DMS79 treated with DMSO at 0.1 percent for 48 hours (cell line): ENCODE results near the gene ZNF526.
"Not testable (repeated sequence)": the region's sequence is repeated elsewhere in the genome, so short reads cannot be mapped to it uniquely, and the experiment has no call there.

Source experiments
- DNase-seq: peaks from one replicate; lab custom pipeline; 2025; lab: John Stamatoyannopoulos, UW

The ZNF526 gene

DNA sequence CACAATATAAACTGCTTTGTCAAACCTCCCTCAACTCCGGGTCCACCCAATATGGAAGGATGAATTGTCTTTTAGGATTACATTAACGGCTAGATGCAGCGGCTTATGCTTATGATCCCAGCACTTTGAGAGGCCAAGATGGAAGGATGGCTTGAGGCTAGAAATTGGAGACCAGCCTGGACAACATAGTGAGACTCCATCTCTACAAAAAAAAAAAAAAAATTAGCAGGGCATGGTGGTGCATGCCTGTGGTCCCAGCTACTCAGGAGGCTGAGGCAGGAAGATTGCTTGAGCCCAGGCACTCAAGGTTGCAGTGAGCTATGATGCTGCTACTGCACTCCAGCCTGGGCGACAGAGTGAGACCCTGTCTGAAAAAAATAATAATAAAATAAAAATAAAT, 46.0 kb downstream of the ZNF526 start:
- DNase-seq = not testable (repeated sequence)

DNA sequence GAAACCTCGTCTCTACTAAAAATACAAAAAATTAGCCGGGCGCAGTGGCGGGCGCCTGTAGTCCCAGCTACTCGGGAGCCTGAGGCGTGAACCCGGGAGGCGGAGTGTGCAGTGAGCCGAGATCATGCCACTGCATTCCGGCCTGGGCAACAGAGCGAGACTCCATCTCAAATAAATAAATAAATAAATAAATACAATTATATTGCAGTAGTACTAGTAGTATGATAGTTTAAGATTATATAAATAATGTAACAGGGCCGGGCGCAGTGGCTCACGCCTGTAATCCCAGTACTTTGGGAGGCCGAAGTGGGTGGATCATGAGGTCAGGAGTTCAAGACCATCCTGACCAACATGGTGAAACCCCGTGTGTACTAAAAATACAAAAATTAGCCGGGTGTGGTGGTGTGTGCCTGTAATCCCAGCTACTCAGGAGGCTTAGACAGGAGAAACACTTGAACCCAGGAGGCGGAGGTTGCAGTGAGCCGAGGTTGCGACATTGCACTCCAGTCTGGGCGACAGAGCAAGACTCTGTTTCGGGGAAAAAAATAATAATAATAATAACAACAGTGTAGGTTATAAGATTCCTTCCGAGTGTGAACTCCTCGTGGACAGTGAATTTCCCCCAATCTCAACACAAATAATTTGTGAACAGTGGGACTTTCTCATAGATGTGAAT, 47.0 kb downstream of the ZNF526 start:
- not testable (repeated sequence) for DNase-seq

DNA sequence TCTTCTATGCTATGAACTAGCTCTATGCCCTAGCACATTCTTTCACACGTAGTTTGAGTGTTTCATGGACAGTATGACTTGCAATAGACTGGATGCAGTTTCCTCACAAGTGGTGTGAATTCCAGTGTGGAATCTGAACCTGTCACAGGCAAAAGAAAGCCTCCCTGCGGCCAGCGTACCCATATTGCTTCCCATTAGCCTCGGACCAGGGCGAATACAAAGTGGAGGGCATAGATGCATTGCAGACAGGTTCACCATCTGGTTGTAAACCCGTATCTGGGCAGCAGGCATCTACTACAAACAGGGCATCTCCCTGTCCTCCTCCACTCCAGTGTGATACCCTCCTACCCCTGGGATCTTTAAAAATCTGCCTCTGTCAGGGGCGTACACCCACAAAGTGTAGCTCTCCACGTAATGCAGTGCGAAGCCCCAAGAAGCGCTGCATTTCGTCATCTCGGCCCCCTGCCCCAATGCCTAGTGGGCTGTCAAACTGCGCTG, 47.6 kb downstream of the ZNF526 start:
- DNase-seq = peak; percentile 20

DNA sequence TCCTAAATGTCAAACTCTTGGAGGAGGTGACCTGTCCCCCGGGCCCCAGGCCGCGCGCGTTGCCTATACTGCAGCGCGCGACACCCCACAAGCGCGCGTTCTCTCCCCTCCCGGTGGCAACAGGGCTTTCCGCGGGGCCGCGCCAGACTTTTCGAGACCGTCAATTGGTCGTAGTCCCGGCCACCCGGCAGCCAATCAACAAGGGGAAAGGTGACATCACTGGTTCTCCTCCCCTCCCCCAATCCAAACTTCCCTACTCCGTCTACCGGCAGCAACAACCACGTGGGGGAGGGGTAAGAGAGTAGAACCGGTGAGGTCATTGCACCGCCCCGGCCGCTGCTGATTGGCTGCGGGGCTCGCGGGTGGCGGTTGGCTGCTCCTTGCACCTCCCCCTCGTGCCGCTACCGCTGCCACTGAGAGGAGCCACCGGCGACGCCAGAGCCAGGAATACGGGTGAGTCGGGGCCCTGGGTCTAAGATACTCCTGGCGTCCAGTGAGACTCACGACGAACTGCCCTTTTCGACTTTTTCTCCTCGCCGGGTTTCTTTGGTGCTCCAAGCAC, 48.1 kb downstream of the ZNF526 start:
- peak; percentile 99 for DNase-seq

DNA sequence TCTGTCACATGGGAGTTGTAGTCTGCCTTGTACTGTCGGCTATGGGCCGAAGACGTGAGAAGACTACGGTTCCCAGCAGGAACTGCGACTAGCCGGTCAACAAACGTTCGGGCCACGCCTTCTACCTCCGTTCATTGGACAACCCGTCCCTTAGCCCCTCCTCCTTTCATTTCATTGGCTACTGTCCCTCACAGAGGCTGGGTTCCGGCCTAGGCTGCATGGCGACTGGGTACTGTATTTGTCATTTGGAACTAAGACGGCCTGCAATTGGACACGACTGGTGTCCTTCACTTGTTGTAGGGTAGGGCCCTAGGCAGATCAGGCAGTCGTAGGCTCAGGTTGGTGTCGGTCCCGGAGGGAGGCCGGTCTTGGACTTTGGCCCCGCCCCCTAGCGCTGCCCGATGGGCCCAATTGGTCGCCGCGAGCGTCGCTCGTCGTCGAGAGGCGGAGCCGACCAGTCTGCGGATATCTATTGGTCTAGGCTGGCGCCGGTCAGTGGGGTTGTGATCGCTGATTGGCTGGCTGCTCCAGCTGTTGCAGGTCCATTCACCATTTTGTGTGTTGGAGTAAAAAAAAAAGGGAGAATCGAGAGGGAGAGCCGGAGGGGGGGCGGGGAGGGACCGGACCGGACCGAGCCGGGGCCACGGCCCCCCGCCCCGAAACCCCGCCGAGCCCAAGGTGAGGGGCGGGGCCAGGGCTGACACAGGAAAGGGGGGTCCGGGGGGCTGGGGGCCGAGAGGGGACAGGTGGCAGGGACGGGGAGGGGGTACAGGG, 48.8 kb downstream of the ZNF526 start, which contains the start of gene CIC:
Gene CIC, plus strand, starts transcription at position 549 of the 774 bp plus-strand sequence. CDS start 2,532 bp downstream, outside the sequence.
- peak; percentile 100 for DNase-seq

DNA sequence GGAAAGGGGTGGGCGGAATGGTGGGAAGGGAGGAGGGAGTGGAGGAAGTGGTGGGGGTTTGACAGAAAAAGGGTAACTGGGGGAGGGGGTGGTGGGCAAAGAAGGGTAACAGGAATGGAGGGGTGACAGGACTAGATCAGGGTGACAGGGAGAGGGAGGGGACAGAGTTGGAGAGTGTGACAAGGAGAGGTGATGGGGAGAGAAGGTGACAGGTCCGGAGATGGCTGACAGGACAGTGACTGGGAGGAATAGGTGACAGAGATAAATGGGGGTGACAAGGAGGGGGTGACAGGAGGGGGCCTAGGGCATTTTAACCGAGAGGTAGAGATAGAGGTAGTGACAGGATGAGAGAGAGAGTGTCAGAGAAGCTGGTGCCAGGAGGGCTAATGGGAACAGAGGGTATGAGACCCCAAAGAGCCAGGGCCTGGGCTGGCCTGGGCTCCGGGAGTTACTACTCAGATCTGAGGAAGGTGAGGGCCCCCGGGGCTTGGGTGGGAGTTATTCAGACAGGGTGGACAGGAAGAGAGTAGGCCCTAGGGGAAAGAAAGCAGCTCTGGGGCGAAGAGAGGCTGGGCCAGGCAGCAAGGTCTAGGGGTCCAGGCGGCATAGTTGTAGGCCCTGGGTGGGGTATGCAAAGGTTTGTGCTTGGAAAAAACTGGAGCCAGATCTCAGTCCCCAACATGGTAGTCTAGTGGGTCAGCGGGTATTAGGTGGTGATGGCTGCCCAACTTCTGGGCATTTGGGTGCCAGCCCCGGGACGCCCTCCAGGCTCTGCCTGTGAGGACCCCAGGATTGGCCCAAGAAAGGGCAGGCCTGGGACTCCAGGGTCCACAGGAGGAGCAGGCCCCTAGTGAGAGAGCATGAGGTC, 49.6 kb downstream of the ZNF526 start:
- DNase-seq = no peak

DNA sequence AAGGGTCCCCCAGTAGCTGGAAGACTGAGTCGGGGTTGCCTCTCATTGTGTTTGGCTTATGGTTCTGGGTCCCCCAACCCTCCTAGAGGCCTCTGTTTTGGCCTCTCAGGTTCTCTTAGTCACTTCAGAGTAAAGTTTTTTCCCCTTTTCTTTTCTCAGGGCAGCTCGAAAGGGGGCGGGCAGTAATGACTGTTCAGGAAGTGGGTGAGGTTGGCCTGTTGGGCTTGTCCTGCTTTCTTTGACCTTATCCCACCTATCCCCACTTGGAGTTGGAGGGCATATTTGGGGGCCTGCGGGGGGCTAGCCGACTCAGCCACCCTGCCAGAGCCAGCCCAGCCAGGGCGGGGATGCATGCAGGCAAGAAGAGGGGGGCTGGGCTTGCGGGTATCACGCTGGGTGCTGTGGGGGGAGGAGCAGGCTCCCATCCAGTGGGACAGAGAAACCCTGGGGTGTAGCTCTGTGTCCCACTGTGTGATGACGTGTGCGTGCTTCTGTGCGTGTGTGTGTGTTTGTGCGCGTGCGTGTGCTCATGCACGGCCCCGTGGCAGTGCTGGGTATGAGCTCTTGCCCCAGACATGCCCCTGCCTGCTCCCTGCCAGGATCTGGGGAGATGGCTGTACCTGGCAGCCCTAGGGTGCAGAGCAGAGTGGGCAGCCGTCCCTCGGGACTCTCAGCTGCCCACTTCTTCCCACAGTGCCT, 50.4 kb downstream of the ZNF526 start:
- peak; percentile 31 for DNase-seq

DNA sequence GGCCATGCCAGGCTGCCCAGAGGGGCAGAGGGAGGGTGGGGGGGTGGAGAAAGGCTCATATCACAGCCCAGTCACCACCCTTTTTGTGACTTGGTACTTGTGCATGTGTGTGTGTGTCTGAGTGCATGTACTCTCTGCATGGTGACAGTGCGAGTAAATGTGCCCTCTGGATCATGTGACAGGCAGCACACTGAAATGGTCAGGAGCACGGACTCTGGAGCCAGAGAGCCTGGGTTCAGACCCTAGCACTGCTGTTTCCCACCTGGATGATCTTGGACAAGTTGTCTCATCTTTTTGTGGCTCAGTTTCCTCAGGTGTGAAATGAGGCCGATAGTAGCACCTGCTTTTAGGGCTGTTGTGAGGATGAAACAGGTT, 50.9 kb downstream of the ZNF526 start:
- DNase-seq = no peak

DNA sequence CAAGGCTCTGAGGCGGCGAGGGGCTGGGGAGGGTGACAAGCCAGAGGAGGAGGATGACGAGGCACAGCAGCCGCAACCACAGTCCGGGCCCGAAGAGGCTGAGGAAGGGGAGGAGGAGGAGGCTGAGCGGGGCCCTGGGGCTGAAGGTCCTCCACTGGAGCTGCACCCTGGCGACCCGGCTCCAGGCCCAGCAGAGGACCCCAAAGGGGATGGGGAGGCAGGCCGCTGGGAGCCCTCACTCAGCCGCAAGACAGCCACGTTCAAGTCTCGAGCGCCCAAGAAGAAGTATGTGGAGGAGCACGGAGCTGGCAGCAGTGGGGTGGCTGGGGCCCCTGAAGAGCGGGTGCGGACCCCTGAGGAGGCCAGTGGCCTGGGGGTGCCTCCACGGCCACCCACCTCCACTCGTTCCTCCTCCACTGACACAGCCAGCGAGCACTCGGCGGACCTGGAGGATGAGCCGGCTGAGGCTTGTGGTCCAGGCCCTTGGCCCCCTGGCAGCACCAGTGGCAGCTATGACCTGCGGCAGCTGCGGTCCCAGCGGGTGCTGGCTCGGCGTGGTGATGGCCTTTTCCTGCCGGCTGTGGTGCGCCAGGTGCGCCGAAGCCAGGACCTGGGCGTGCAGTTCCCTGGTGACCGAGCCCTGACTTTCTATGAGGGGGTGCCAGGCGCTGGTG, 51.9 kb downstream of the ZNF526 start:
- no peak for DNase-seq

DNA sequence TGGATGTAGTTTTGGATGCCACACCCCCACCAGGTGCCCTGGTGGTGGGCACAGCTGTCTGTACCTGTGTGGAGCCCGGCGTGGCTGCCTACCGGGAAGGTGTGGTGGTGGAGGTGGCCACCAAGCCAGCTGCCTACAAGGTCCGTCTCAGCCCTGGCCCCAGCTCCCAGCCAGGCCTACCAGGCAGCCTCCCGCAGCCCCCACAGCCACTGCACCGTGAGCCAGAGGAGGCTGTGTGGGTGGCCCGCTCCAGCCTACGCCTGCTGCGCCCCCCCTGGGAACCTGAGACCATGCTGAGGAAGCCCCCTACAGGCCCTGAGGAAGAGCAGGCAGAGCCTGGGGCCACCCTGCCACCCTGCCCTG, 52.4 kb downstream of the ZNF526 start:
- DNase-seq = no peak

DNA sequence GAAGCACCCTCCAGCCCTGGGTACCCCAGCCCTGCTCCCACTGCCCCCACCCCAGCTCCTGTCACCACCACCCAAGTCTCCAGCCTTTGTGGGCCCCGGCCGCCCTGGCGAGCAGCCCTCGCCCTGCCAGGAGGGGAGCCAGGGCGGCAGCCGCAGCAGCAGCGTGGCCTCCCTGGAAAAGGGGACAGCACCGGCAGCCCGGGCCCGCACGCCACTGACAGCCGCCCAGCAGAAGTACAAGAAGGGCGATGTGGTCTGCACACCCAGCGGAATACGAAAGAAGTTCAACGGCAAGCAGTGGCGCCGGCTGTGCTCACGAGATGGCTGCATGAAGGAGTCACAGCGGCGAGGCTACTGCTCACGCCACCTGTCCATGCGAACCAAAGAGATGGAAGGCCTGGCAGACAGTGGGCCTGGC, 52.9 kb downstream of the ZNF526 start:
- DNase-seq = no peak

DNA sequence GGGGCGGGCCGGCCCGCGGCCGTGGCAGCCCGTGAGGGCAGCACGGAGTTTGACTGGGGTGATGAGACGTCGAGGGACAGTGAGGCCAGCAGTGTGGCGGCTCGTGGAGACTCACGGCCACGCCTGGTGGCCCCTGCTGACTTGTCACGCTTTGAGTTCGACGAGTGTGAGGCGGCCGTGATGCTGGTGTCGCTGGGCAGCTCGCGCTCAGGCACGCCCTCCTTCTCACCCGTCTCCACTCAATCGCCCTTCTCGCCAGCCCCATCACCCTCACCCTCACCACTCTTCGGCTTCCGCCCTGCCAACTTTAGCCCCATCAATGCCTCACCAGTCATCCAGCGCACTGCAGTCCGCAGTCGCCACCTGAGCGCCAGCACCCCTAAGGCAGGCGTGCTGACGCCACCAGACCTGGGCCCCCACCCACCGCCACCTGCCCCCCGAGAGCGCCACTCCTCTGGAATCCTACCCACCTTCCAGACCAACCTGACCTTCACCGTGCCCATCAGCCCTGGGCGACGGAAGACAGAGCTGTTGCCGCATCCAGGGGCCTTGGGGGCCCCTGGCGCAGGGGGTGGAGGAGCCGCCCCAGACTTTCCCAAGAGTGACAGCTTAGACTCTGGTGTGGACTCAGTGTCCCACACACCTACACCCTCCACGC, 53.4 kb downstream of the ZNF526 start:
- DNase-seq = no peak

DNA sequence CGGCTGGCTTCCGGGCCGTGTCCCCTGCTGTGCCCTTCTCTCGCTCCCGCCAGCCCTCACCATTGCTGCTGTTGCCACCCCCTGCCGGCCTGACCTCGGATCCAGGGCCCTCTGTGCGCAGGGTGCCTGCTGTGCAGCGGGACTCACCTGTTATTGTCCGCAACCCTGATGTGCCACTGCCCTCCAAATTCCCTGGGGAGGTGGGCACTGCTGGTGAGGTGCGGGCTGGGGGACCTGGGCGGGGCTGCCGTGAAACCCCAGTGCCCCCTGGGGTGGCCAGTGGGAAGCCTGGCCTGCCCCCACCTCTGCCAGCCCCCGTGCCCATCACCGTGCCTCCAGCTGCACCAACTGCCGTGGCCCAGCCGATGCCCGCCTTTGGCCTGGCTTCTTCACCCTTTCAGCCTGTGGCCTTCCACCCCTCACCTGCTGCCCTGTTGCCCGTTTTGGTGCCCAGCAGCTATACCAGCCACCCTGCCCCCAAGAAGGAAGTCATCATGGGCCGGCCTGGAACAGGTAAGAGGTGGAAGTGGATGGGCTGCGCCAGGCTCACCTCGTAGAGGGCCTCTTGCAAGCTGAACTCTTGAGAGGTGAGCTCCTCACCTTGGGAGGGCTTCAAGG, 54.1 kb downstream of the ZNF526 start:
- DNase-seq = no peak

DNA sequence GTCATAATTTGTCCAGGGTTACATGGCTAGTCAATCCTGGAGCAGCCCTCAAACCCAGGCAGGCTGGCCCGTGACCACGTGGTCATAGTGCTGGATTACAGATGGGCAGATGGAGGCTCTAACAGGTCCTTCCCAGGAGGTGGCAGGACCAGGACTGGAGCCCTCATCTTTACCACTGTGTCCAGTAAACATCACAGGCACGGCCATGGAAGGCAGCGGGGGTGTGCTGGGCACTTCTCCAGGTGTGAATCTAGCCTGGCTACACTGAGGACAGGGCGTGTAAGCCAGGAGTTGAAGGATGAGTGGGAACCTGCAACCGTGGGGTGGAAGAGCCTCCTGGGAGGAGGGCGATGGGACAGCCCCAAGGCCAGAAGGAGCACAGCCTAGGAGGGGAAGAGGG, 55.0 kb downstream of the ZNF526 start:
- DNase-seq = no peak

DNA sequence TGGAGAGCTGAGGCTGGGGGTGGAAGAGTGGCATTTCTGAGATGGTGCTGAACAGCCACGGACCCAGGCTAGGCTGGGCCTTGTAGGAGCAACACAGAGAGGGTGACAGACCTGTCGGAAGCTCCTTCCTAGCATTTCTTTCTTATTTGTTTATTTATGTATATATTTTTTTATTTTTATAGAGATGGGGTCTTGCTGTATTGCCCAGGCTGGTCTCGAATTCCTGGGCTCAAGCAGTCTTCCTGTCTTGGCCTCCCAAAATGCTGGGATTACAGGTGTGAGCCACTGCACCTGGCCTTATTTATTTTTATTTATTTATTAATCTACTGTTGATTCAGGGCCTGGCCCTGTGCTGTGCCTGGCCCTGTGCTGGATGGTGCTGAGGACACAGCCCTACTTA, 55.4 kb downstream of the ZNF526 start:
- no peak for DNase-seq

DNA sequence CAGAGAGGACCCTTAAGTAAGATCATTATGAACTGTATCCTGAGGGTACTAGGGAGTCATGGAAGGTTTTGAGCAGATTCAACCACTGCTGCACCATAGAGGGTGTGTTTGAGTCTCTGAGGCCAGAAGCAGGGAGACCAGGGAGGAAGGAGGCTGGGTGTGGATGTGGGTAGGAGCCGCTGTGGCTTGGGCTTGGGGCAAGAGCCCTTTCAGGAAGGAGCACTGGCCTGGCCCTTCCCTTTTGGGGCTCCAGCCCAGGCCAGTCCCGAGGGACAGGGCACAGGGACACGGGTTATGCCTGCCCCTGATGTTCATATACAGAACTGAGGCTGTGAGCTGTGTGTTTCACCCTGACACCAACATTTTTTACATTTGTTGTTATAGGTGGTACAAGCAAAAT, 56.2 kb downstream of the ZNF526 start:
- DNase-seq = no peak

DNA sequence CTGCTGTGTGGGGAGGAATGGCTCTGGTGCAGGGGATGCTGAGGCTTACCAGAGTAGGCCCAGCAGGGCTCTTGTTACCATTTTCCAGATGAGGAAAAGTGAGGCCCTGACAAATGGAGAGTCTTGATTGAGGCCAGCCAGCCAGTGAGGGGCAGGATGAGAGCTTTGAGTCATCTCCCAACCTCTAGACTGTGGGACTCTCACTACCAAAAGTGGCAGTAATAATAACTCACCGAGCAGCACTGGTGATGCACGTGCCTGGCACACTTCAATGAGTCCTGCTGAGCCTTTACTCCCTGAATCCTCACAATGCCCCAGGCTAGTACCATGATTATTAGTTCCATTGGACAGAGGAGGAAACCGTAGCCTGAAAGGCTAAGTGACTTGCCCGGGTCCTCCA, 56.7 kb downstream of the ZNF526 start:
- DNase-seq = no peak
